Stimulated activated CD8-positive, alpha-beta memory T cell treated with anti-CD3 and anti-CD28 coated beads, Interleukin-15, amount 100 ng/mL, for 48 hours (primary cell): Measurements from ENCODE around the gene ZBTB5.
A peak's percentile ranks its signal among the peaks of the same experiment; 100 is the strongest.

Experiments used
- DNase-seq, 2 donors: peaks; one replicate each; pipeline ENCODE4 v3.0.0-alpha.2; 2020; ENCODE audit warnings: low read depth in 2 of 2

ZBTB5 gene

DNA sequence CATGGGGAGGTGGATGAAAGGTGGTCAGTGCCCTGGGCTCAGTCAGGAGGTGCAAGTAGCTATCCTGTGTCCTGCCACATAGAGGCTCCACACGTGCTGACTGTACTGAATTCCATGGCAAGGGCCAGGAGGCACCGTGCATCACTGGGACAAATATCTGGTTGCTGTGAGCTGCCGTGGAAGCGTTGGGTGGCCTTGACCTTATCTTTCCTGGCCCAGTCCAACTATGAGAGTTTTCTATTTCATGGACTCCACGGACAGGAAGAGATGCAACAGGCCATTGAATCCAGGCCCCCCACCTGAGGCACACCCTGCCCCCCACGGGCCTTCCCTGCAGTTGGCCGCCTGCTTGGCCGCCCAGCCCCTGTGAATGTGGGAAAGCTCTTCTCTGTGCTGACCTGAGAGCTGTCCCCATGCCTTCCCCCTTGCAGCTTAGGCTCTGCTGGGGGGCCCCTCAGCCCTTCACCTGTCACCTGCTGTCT, 41.0 kb downstream of the ZBTB5 start:
- DNase-seq, result no peak

- DNase-seq, result no peak
Observed at GRCh38 chr9:37423508-37423907, 41.7 kb downstream of the ZBTB5 start.

GRCh38 chr9:37422289-37423104, 42.8 kb downstream of the ZBTB5 start, which contains the start of gene GRHPR:
Gene GRHPR (plus strand): TSS chr9:37422696. CDS start chr9:37422751, 55 bp downstream.
- DNase-seq, result peak; percentile 84 to 86

DNA sequence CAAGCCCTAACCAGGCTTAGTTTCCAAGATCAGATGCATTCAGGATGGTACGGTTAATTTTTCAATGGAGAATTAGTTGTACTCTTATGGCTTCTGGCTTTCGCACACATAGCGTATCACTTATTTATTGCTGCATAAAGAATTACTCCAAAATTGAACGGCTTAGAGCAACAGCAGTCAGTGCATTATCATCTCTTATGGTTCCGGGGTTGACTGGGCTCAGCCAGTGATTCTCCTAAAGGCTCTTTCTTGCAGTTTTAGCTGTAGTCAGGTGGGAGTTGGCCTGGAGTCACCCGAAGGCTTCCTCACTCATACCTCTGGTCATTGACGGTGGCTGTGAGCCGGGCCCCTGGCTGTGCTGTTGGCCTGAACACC, 43.3 kb downstream of the ZBTB5 start:
- DNase-seq, result no peak

- DNase-seq, result no peak
Observed at GRCh38 chr9:37420271-37421215, 44.7 kb downstream of the ZBTB5 start.

GRCh38 chr9:37419204-37419603, 46.0 kb downstream of the ZBTB5 start:
- no peak for DNase-seq

DNA sequence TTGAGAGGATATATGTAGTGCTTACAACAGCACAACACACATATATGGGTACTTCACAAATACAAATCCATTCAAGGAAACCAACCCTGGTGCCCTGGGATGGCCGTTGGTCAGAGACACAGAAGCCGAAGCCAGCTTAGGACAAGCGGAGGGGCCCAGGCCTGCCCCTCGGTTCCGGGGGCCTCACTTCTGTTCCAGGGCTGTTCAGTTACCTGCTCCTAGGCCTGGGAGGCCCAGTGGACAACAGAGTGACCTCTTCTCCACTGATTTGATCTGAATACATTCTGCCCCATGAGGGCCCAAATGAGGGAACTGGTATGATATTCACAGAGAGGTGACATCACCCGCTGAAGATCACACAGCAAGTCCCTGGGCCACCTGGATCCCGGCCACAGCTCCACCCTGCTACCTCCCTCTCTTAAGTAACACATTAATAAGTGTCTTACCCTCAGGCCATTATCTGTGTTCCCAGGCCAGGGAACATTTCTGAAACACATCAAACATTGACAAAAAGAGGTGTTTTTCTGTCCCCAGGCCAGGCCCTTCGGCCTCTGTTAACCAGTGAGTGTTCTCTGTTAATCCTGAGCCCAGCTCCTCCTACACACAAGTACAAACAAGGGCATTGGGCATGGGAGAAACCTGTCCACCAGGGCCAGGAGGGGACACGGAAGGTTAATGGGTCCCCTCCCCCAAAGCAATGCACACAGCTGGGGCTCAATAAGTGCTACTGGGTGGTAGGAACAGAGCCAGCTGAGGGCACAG, 47.2 kb downstream of the ZBTB5 start:
- DNase-seq, result no peak

DNA sequence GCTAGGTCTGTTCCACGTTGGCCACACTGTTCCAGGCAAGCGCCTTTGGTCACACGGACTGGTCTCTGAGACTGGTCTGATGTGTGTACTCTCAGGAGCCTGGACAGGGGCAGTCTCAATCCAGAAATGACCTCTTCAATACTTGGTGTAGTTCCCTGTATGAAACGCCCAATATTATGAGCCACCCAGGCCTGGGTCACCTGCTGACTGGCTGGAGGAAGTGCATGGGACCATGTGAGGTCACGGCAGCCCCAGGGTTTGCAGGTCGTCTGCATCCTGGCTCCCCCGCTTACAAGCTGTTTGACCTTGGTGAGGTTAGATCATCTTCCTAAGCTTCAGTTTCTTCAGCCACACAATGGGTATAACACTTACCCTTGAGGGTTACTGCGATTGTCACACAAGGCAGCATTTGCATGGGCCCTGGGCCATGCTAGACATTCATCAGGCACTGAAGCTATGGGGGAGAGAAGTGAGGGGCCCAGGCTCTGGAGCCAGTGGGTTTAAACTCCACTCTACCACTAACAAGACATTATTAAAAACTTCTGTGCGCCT, 47.9 kb downstream of the ZBTB5 start:
- DNase-seq, result no peak

DNA sequence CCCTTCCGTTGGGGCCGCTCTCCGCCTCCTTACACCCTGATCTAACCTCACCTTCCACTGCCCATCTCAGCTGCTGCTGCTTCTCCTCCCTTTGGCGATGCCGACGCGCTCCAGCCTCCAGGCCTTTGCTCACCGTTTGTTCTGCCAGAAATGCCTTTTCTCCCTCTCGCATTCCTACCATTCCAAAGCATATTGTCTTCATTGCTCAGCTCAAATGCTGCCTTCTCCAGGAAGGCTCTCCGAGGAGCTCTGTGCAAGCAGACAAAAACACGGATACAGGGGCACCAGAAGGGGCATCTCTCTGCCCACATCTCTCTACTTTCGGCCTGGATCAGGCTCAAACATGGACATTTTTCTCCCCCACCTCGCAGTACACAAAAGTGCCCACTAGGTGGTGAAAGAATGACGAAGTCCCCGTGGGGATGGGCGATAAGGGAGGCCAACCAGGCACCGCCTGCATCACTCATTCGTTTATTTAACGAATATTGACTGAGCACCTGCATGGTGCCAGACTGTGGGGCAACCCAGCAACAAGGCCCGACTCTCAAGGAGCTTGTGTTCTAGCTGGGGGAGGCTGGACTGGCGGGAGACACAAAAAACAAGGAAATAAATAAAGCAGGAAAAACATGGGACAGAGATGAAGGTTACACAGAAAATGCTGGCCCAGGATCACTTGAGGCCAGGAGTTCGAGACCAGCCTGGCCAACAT, 50.1 kb downstream of the ZBTB5 start:
- DNase-seq, result peak; percentile 48 to 63

DNA sequence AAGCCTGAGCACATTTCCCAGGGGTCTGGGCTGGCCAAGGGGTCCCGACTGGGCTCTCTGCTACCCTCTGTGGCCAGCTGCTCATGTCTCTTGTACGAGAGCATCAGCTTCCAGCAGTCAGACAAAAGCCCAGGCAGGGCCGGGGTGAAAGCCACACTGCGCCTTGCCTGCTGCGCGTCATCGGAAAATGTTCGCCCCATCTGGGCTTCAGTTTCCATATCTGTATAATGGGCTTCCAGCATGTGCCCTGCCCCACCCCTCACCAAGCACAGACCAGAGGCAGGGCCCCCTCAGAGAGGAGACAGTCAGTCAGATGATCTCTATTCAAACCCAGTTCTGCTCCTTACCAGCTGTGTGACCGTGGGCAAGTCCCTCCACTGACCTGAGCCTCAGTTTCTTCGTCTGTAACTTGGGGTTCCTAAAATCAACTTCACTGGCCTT, 50.7 kb downstream of the ZBTB5 start:
- no peak for DNase-seq

GRCh38 chr9:37413311-37413710, 51.9 kb downstream of the ZBTB5 start:
- DNase-seq, result no peak

DNA sequence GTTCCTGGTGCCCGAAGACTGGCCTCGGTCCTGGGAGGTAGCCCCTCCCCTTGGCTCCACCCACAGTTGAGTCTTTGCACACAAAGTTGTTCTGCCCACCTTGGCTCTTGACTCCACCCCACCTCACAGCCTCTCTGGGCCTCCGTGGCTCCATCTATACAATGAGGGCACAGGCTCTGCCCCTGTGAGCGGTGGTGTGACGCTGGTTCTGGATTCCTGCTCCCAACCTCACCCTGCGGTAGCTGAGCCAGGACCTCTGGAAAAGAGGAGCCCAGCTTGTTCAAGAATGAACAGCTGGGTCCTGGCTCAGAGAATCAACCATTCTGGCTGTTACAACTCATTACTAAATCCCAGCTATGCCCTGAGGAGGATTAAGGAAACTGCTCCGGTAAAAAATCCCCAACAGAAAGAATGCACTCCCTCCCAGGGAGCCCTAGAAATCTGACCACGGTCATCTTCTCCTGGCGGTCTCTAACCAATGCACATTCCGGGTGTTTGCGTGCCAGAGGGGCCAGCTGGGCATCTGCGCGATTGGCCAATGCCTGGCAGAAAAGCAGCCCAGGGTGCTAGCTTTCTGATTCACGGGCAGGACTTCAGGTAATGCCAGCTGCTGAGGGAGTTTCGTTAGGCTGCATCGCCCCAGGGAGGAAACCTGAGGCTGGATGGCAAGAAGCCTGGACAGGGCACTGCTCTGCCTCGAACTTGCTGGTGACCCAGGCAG, 52.7 kb downstream of the ZBTB5 start:
- DNase-seq, result no peak

- peak; percentile 12 to 49 for DNase-seq
Observed at GRCh38 chr9:37410969-37411785, 54.1 kb downstream of the ZBTB5 start.

DNA sequence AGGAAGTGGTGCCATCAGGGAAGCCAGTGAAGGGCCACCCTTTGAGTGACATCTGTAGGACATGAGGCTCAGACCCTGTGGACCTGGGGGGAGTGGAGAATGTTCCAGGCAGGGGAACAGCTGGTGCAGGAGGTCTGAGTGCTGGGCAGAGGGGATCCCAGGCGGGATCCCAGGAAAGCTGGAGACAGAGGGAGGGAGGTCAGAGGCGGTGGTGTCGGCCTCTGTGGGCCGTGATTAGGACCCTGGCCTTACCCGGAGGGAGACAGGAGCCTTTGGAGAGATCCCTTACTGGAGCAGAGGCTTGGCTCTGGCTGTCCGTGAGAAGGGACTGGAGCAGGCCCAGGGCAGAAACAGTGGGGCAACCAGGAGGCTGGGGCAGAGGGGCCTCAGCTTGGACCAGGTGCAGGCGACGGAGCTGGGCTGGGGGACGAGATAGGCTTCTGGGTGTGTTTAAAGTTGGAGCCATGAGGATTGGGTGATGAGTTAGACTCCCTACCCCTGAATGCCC, 54.8 kb downstream of the ZBTB5 start:
- DNase-seq, result no peak

DNA sequence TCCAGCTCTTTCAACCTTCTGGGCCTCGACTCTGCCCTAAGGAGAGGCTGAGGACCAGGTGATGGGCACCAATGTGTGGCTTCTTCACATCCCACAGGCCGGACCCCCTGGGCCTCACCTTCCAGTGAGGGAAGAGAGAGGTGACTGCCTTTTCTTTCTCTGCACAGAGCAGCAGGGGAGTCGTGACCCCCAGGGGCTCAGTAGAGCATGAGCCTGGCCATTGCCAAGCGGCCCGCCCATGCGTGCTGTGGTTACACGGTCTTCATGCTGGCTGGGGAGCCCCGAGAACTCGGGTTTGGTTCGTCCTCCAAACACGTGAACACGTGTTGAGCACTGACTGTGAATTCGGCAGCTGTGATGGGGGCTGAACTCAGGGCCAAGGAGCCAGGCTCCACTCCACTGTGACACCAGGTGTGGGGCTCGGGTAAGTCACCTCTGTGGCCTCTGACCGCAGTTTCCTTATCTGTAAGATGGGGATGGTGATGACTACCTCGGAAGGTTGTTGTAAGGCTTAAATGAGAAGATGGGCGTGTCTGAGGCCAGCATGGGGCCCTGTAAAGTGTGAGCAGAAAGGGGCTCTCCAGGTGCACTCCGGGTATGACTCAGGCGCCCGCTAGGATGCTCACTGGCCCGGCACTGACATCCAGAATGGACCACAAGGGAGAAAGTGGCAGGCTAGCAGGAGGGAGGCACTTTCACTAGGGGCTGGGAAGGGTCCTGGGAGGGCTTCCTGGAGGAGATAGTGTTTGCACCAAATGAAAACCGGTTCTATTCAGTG, 56.1 kb downstream of the ZBTB5 start:
- DNase-seq, result peak; percentile 62 to 76

- no peak for DNase-seq
Observed at GRCh38 chr9:37407468-37407867, 57.8 kb downstream of the ZBTB5 start.

- no peak for DNase-seq
Observed at GRCh38 chr9:37406603-37407401, 58.4 kb downstream of the ZBTB5 start.
